Head of caudate nucleus (tissue), 42 donors: ENCODE data around the gene FIBP.

ENCODE experiments used
- DNase-seq, 42 donors: peaks; one replicate each; pipeline versions ENCODE4 v3.0.0 to v3.0.0-alpha.2; 2020 to 2021; ENCODE audit warnings: mixed read lengths in 7 of 42
- intact Hi-C: fragments of 100-400 bp; cut with DNase I; formaldehyde crosslinking; loops from one replicate; pipeline ENCODE4 v1.15.0; 2022

The FIBP gene

GRCh38 chr11:65894034-65894591, 5.8 kb upstream of the FIBP start:
- peak in 6 of 42 donors; percentile 25 to 58 (median 46) for DNase-seq
- intact Hi-C loops = loop anchor here (5.0 kb wide), 1 partner anchor 37 kb away; the partner anchor contains the start of gene CFL1

- intact Hi-C loops = loop anchor here (5.0 kb wide), 1 partner anchor 35 kb away; the partner anchor contains the start of gene CFL1
- DNase-seq = peak in 2 of 42 donors; percentile 5 to 40
Measured at GRCh38 chr11:65892661-65893317, 4.5 kb upstream of the FIBP start.

- DNase-seq = peak in 6 of 42 donors; percentile 31 to 57 (median 49)
- intact Hi-C loops = loop anchor here (5.0 kb wide), 1 partner anchor 35 kb away; the partner anchor contains the start of gene CFL1
Measured at GRCh38 chr11:65892137-65892540, 3.9 kb upstream of the FIBP start.

- intact Hi-C loops = loop anchor here (5.0 kb wide), 1 partner anchor 34 kb away; the partner anchor contains the start of gene CFL1
- DNase-seq = peak in 13 of 42 donors; percentile 22 to 67 (median 44)
Measured at GRCh38 chr11:65891219-65892136, 3.2 kb upstream of the FIBP start.

GRCh38 chr11:65890324-65891218, 2.3 kb upstream of the FIBP start, which contains the start of gene CCDC85B:
CCDC85B (plus strand) TSS chr11:65890673; CDS start chr11:65890784, 111 bp downstream.
- intact Hi-C loops = loop anchor here (5.0 kb wide), 1 partner anchor 33 kb away; the partner anchor contains the start of gene CFL1
- DNase-seq = peak; percentile 98 to 100 (median 99)

GRCh38 chr11:65887723-65888162, 528 bp downstream of the FIBP start:
- peak in 11 of 42 donors; percentile 25 to 72 (median 54) for DNase-seq
- intact Hi-C loops = loop anchor here (10.0 kb wide), 1 partner anchor 107 kb away; no protein-coding TSS in a partner anchor

GRCh38 chr11:65886826-65887722, 1.2 kb downstream of the FIBP start:
- intact Hi-C loops = loop anchor here (10.0 kb wide), 1 partner anchor 108 kb away; no protein-coding TSS in a partner anchor
- no peak for DNase-seq

GRCh38 chr11:65885808-65886536, 2.3 kb downstream of the FIBP start:
- intact Hi-C loops = loop anchor here (10.0 kb wide), 1 partner anchor 109 kb away; no protein-coding TSS in a partner anchor
- DNase-seq = no peak

- DNase-seq = no peak
- intact Hi-C loops = loop anchor here (10.0 kb wide), 1 partner anchor 110 kb away; no protein-coding TSS in a partner anchor
Measured at GRCh38 chr11:65885231-65885630, 3.0 kb downstream of the FIBP start.

GRCh38 chr11:65884716-65885092, 3.6 kb downstream of the FIBP start:
- peak; percentile 55 to 93 (median 82) for DNase-seq
- intact Hi-C loops = loop anchor here (5.0 to 10.0 kb wide), 2 partner anchors 33 to 110 kb away; partner anchors contain the start of genes C11orf68 and DRAP1

GRCh38 chr11:65883786-65884715, 4.2 kb downstream of the FIBP start:
- intact Hi-C loops = loop anchor here (5.0 to 10.0 kb wide), 2 partner anchors 33 to 111 kb away; partner anchors contain the start of genes C11orf68 and DRAP1

GRCh38 chr11:65883058-65883761, 5.1 kb downstream of the FIBP start:
- intact Hi-C loops = loop anchor here (5.0 to 10.0 kb wide), 2 partner anchors 34 to 112 kb away; partner anchors contain the start of genes C11orf68 and DRAP1
- no peak for DNase-seq

More at GRCh38 chr11:65883786-65884715, 4.2 kb downstream of the FIBP start:
- DNase-seq = no peak

- no peak for DNase-seq
- intact Hi-C loops = loop anchor here (5.0 to 10.0 kb wide), 2 partner anchors 35 to 112 kb away; partner anchors contain the start of genes C11orf68 and DRAP1
Measured at GRCh38 chr11:65882120-65883057, 5.9 kb downstream of the FIBP start.
